Fibroblast of mammary gland (primary cell): ENCODE data around the gene AQP12B.

ENCODE experiments used
- DNase-seq: peaks from one replicate; pipeline ENCODE4 v3.0.0-alpha.2; 2010; ENCODE audit warnings: low read depth
- H3K4me3 ChIP-seq: 2 replicates; pipeline ENCODE4 v1.5.1; 2011; ENCODE audit warnings: low read depth, mild to moderate bottlenecking, low read length, moderate library complexity; ENCODE audit not compliant: control insufficient read depth
- TF ChIP-seq, protein P1 (sequence below): conservative IDR thresholded peaks from 2 replicates; pipeline ENCODE4 v1.5.1; 2011; ENCODE audit warnings: low read depth, low read length, inconsistent platforms; ENCODE audit not compliant: control insufficient read depth, insufficient read depth

AQP12B gene

GRCh38 chr2:240722376-240722775, 39.7 kb upstream of the AQP12B start:
- no peak for DNase-seq
- no peak overlapping the region for H3K4me3 ChIP-seq
- TF ChIP-seq, protein P1, sequence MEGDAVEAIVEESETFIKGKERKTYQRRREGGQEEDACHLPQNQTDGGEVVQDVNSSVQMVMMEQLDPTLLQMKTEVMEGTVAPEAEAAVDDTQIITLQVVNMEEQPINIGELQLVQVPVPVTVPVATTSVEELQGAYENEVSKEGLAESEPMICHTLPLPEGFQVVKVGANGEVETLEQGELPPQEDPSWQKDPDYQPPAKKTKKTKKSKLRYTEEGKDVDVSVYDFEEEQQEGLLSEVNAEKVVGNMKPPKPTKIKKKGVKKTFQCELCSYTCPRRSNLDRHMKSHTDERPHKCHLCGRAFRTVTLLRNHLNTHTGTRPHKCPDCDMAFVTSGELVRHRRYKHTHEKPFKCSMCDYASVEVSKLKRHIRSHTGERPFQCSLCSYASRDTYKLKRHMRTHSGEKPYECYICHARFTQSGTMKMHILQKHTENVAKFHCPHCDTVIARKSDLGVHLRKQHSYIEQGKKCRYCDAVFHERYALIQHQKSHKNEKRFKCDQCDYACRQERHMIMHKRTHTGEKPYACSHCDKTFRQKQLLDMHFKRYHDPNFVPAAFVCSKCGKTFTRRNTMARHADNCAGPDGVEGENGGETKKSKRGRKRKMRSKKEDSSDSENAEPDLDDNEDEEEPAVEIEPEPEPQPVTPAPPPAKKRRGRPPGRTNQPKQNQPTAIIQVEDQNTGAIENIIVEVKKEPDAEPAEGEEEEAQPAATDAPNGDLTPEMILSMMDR = no peak

DNA sequence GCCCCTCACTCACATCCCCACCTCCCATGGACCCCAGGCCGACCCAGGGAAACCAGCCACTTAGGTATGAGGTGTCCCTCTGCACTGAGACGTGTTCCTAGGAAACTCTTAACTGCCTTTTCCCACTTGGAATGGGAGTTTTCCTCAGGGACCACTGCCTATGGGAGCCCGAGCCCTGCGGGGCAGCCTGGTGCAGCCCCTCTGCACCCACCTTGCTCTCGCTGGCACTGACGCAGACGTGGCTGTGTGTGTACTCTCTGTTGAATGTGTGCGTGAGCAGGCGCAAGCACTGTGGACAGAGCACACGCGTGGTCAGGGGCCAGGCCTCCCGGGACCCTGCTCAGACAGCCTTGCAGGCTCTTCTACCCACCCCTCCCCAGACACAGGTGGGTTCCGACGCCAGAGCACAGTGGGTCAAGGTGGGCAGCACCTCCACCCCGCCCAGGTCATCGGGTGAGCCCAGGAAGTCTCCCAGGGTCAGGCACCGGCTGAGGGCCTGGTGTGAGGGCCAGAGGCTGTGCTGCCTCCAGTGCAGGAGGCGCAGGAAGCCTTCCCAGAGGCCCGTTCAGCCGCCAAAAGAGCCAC, 39.0 kb upstream of the AQP12B start:
- H3K4me3 ChIP-seq = no peak overlapping the region
- TF ChIP-seq, protein P1 = no peak
- DNase-seq = no peak

DNA sequence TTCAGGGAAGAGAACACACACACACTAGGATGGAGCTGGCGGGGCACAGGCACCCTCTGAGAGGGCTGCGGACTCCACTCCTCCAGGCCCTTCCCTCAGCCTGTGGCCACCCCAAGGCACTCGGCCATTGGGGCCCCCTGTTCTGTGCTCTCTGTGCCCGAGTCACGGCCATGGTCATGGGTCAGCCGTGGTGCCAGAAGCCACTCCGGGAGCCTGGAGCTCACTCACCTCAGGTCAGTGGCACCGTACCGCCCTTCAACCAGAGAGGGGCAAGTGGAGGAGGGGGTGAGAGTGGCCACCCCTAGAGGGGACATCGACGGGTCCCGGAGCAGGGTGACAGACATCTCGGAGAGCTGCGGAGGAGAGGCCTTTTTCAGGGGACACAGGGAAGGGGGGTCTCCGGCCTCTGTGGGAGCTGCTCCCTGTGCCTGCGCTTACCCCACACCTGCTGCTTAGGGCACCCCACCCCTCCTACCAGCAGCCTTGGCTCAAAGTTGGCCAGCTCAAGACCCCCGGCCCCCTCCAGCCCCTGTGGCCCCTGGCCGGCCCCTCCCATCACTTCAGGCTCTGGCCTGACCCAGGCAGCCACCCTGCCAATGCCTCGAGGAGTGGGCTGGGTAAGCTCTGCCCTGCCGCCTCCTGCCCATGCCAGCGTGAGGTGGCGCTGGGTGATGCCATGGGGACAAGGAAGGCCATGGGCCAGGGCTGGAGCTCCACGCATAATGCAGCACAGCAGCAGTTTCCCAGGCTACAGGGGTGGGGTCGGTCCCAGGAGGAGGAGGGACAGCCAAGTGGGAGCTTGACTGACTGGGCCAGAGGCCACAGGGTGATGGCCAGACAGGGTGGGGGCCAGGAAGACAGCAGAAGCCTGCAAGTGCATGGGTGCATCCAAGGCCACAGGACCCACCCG, 38.3 kb upstream of the AQP12B start:
- TF ChIP-seq, protein P1 = no peak
- no peak for DNase-seq

DNA sequence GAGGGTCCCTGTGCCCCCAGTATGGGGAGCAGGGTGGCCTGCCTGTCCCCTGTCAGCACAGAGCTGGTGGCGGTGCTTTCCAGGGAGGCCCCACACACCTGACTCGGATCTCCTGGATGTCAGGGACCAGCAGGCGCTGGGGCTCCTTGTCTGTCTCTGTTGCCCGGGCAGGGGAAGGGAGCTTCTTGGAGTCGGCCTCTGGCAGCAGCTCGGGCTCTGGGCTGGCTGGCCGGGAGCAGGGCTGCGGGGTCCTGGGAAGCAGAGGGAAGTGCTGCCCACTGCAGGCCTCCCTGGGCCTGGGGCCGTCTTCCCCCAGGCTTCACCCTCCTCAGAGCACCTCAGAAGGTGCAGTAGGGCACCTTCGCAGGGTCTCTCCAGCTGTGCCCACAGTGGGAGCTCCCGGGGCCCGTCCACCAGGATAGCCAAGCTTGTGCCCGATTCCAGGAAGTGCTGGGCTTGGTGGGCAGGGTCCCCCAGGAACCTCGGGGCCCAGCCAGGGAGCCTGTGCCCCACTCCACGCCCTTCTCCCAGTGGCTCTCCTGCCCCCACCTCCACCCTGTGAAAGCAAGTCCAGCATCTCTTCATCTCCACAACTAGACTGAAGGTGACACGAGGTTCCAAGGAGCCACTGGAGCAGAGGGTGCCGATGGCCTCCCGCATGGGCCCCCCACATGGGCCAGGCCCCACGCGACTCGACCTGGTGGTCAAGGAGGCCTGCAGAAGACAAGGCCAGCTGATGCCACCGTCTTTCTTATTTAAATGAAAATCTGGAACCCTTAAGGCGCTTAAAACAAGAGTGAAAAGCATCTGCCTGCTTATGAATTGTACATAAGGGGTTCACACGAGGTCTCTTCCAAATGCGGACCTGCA, 37.2 kb upstream of the AQP12B start:
- TF ChIP-seq, protein P1 = no peak

More for the DNA sequence above, 38.3 kb upstream of the AQP12B start:
- H3K4me3 ChIP-seq = no peak overlapping the region

DNA sequence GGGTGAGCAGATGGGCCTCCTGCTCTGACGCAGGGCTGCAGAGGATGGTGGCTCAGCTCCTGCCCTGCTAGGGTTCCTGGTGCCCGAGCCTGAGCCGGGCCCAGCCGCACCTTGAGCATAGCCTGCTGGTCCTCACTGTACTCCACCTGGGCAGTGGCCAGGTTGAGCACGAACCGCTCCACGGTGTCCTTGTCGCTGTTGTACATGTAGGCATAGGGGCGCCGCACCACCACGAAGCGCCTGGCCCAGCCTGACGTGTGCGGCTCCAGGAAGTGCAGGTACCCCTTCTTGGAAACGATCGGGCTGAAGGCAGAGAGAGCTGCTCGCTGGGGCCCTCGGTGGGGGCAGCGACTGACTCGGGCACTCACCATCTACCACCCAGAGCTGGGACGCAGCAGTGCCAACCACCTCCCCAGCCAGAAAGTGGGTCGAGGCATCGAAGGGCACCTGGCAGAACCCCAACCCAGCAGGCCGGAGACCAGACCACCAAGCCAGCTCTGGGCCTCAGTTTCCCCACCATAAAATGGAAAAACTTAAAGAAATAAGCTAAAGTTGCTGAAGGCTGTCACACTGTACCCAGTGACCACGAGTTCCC, 36.3 kb upstream of the AQP12B start:
- DNase-seq = no peak
- TF ChIP-seq, protein P1 = no peak
- H3K4me3 ChIP-seq = no peak overlapping the region

More for the DNA sequence above, 37.2 kb upstream of the AQP12B start:
- H3K4me3 ChIP-seq = no peak overlapping the region
- no peak for DNase-seq

GRCh38 chr2:240717681-240718581, 35.2 kb upstream of the AQP12B start:
- no peak for DNase-seq
- TF ChIP-seq, protein P1 = no peak
- H3K4me3 ChIP-seq = no peak overlapping the region
